HL-60 (cell line): ENCODE data around the gene THAP6.

Experiments
- POLR2AphosphoS5 ChIP-seq: IDR thresholded peaks from 2 replicates; pipeline ENCODE4 v1.6.1; 2012; ENCODE audit warnings: low read depth
- SPI1 ChIP-seq: IDR thresholded peaks from 2 replicates; pipeline ENCODE4 v1.6.1; 2012; ENCODE audit warnings: low read depth, mild to moderate bottlenecking, borderline replicate concordance
- TF ChIP-seq, protein P1 (sequence below): IDR thresholded peaks from one replicate; pipeline ENCODE4 v1.5.1; 2011; ENCODE audit warnings: low read length, control low read depth, inconsistent platforms; ENCODE audit not compliant: insufficient read depth
- TF ChIP-seq, protein P2 (sequence below): IDR thresholded peaks from 2 replicates; pipeline ENCODE4 v1.6.1; 2012; ENCODE audit warnings: low read depth; ENCODE audit not compliant: insufficient replicate concordance

DNA sequence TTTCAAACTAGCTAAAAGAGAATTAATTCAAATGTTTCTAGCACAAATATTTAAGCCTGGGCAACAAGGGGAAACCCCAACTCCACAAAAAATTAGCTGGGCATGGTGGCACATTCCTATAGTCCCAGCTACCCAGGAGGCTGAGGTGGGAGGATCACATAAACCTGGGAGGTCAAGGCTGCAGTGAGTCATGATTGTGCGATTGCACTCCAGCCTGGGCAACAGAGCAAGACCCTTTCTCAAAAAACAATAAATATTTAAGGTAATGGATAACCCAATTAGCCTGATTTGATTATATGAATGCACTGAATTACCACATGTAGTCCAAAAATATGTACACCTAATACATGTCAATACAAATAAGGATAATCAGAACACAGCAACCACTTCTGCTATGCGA, 14.4 kb upstream of the THAP6 start:
- TF ChIP-seq POLR2AphosphoS5 (no peak), SPI1 (no peak)
- TF ChIP-seq, protein P1, sequence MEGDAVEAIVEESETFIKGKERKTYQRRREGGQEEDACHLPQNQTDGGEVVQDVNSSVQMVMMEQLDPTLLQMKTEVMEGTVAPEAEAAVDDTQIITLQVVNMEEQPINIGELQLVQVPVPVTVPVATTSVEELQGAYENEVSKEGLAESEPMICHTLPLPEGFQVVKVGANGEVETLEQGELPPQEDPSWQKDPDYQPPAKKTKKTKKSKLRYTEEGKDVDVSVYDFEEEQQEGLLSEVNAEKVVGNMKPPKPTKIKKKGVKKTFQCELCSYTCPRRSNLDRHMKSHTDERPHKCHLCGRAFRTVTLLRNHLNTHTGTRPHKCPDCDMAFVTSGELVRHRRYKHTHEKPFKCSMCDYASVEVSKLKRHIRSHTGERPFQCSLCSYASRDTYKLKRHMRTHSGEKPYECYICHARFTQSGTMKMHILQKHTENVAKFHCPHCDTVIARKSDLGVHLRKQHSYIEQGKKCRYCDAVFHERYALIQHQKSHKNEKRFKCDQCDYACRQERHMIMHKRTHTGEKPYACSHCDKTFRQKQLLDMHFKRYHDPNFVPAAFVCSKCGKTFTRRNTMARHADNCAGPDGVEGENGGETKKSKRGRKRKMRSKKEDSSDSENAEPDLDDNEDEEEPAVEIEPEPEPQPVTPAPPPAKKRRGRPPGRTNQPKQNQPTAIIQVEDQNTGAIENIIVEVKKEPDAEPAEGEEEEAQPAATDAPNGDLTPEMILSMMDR = no peak
- TF ChIP-seq, protein P2, sequence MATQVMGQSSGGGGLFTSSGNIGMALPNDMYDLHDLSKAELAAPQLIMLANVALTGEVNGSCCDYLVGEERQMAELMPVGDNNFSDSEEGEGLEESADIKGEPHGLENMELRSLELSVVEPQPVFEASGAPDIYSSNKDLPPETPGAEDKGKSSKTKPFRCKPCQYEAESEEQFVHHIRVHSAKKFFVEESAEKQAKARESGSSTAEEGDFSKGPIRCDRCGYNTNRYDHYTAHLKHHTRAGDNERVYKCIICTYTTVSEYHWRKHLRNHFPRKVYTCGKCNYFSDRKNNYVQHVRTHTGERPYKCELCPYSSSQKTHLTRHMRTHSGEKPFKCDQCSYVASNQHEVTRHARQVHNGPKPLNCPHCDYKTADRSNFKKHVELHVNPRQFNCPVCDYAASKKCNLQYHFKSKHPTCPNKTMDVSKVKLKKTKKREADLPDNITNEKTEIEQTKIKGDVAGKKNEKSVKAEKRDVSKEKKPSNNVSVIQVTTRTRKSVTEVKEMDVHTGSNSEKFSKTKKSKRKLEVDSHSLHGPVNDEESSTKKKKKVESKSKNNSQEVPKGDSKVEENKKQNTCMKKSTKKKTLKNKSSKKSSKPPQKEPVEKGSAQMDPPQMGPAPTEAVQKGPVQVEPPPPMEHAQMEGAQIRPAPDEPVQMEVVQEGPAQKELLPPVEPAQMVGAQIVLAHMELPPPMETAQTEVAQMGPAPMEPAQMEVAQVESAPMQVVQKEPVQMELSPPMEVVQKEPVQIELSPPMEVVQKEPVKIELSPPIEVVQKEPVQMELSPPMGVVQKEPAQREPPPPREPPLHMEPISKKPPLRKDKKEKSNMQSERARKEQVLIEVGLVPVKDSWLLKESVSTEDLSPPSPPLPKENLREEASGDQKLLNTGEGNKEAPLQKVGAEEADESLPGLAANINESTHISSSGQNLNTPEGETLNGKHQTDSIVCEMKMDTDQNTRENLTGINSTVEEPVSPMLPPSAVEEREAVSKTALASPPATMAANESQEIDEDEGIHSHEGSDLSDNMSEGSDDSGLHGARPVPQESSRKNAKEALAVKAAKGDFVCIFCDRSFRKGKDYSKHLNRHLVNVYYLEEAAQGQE = no peak
